Measurements from ENCODE around the gene EFNA3. TPM values are rescaled to one million over a fixed set of nuclear protein-coding genes. Genes with fewer than 3 reads are reported as not detected.

Gene EFNA3
- polyA plus RNA-seq, 1 donor from 2014 or later = 12.2 TPM

- no peak for TF ChIP-seq SMC3 (conservative IDR thresholded peaks at IDR 0.05; ENCODE audit: poor library complexity)
- TF ChIP-seq MXI1 (conservative IDR thresholded peaks at IDR 0.05; ENCODE audit: poor library complexity, severe bottlenecking) = no peak
Measured at GRCh38 chr1:155103325-155103724, 24.7 kb downstream of the EFNA3 start (continued).

GRCh38 chr1:155104605-155105534, 26.2 kb downstream of the EFNA3 start:
- H3K36me3 ChIP-seq (ENCODE audit: insufficient read depth, low read length) = no peaks in the 10 kb centered on the region
- H4K20me1 ChIP-seq (ENCODE audit: insufficient read depth) = no peaks in the 10 kb centered on the region
- H3F3A ChIP-seq (ENCODE audit: insufficient read depth, low read length, poor library complexity, severe bottlenecking) = no peaks in the 10 kb centered on the region
- H3K9ac ChIP-seq (ENCODE audit: low read length) = no peak overlapping the region
- H3K27me3 ChIP-seq (ENCODE audit: insufficient read depth, low read depth, low read length) = no peaks in the 10 kb centered on the region
- H3K79me2 ChIP-seq (replicated peaks; ENCODE audit: insufficient read depth, low read length) = no peaks in the 10 kb centered on the region
- TF ChIP-seq EP300 (conservative IDR thresholded peaks at IDR 0.05; ENCODE audit: poor library complexity, severe bottlenecking) (no peak), TAF1 (IDR thresholded peaks at IDR 0.05; ENCODE audit: low read depth) (no peak), POLR2AphosphoS5 (IDR thresholded peaks at IDR 0.05) (no peak), EZH2 (IDR thresholded peaks at IDR 0.05; ENCODE audit: borderline replicate concordance, insufficient read depth, low read length, poor library complexity, severe bottlenecking) (no peak), RAD21 (conservative IDR thresholded peaks at IDR 0.05) (no peak), REST (IDR thresholded peaks at IDR 0.05; ENCODE audit: borderline replicate concordance) (no peak)
- H3K9me3 ChIP-seq (ENCODE audit: low read length) = no peaks in the 10 kb centered on the region
- no peak overlapping the region for H3K4me3 ChIP-seq (ENCODE audit: low read length)
- H3K27ac ChIP-seq (ENCODE audit: low read length) = no peak overlapping the region
- H3K9me2 ChIP-seq (ENCODE audit: insufficient read depth, low read length) = no peaks in the 10 kb centered on the region
- H3K4me2 ChIP-seq (ENCODE audit: low read length) = no peak overlapping the region
- no peak overlapping the region for H2AFZ ChIP-seq (ENCODE audit: low read depth, low read length)

GRCh38 chr1:155105604-155106011, 27.0 kb downstream of the EFNA3 start:
- no peaks in the 10 kb centered on the region for H3K9me2 ChIP-seq (ENCODE audit: insufficient read depth, low read length)
- no peaks in the 10 kb centered on the region for H3K9me3 ChIP-seq (ENCODE audit: low read length)
- no peak overlapping the region for H3K4me3 ChIP-seq (ENCODE audit: low read length)
- H3K9ac ChIP-seq (ENCODE audit: low read length) = no peak overlapping the region
- TF ChIP-seq EZH2 (IDR thresholded peaks at IDR 0.05; ENCODE audit: borderline replicate concordance, insufficient read depth, low read length, poor library complexity, severe bottlenecking) = no peak
- TF ChIP-seq MXI1 (conservative IDR thresholded peaks at IDR 0.05; ENCODE audit: poor library complexity, severe bottlenecking) = no peak
- TF ChIP-seq REST (IDR thresholded peaks at IDR 0.05; ENCODE audit: borderline replicate concordance) = no peak
- TF ChIP-seq RAD21 (conservative IDR thresholded peaks at IDR 0.05) = no peak
- H3F3A ChIP-seq (ENCODE audit: insufficient read depth, low read length, poor library complexity, severe bottlenecking) = no peaks in the 10 kb centered on the region
- H3K36me3 ChIP-seq (ENCODE audit: insufficient read depth, low read length) = no peaks in the 10 kb centered on the region
- no peak overlapping the region for H3K27ac ChIP-seq (ENCODE audit: low read length)
- H3K79me2 ChIP-seq (replicated peaks; ENCODE audit: insufficient read depth, low read length) = no peaks in the 10 kb centered on the region
- H2AFZ ChIP-seq (ENCODE audit: low read depth, low read length) = no peak overlapping the region
- H3K27me3 ChIP-seq (ENCODE audit: insufficient read depth, low read depth, low read length) = no peaks in the 10 kb centered on the region
- no peak overlapping the region for H3K4me2 ChIP-seq (ENCODE audit: low read length)
- H4K20me1 ChIP-seq (ENCODE audit: insufficient read depth) = no peaks in the 10 kb centered on the region

Measured in neural cell (in vitro differentiated cells).